Activated CD8-positive, alpha-beta memory T cell treated with anti-CD3 and anti-CD28 coated beads, Interleukin-2, amount 50 U/mL, for 48 hours (primary cell): Measurements from ENCODE around the gene TNIK.
A peak's percentile ranks its signal among the peaks of the same experiment; 100 is the strongest.

Source experiments
- DNase-seq: peaks from one replicate; pipeline ENCODE4 v3.0.0-alpha.2; 2020

TNIK gene

DNA sequence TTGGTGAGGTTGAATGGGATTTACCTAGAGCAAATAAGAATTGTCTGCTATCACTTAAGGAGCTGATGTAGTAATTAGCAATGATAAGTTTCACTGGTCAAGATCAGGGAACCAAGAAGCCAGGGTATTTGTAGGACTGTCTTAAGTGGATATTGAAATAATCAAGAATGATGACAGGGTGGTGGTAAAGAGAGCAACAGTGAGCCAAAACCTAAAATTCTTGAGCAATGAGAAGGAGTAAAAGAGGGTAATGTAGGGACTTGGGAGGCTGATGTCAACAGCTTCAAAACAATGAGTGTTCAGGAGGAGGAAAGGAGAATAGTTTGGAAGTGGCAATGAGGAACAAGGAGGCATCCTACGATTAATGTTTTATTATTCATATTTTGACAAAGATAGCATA is 402.1 kb downstream of the TNIK start:
- no peak for DNase-seq

DNA sequence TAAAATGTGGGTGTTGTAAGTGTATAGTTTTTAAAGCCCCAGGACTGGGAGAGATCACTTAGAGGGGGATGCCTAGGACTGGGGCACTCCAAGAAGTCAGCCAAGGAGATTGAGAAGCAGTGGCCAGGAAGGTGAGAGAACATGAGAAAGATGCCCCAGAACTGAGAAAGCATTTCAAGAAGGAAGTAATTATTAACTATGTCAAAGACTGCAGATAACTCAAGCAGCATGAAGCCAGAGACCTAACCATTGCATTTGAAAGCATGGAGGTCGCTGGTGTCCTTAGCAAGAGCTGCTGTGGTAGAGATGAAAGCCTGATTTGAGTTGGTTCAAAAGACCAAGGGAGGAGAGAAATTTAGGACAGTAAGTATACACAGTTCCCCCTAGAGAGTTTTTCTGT is 403.1 kb downstream of the TNIK start:
- no peak for DNase-seq

DNA sequence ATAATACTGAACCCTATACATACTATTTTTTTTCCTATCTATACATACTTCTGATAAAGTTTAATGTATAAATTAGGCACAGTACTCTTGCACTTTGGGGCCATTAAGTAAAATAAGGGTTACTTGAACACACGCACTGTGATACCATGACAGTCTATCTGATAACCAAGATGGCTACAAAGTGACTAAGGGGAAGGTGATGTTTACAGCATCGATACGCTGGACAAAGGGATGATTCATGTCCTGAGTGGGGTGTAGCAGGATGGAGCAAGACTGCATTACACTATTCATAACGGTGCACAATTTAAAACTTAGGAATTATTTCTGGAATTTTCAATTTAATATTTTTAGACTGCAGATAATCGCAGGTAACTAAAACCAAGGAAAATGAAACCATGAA is 403.7 kb downstream of the TNIK start:
- no peak for DNase-seq

DNA sequence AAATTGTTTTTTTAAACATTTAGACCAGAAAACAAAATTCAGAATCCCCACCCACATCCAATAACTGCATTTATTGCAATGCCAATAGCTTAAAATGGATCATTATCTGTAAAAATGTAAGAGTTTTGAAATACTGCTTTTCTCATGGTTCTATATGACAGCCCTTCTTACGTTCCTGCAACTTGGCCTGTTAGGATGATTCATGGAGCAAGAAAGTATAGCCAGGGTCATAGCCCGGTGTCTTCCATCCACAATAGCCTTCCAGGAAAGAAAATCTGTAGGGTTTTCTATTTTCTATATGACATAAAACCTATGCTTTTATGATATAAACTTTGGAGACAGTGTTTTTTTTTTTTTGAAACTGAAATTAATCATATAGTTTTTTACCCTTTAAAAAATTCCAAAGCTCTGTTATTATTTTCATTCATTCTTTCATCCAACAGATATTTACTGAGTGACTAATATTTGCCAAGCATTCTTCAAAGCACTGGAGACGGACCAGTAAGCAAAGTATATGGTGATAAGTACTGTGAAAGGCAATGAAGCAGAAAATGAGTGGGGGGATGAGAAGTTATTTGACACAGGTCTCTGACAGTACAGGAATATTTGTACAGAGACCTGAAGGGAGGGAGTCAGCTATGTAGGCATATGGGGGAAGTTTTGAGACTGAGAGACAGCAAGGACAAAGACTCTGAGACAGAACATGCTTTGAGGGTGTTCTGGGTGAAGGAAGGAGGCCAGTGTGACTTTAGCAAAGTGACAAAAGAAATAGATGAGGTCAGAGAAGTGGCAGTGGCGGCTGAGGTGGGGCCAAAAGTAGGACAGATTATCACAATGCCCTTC is 404.6 kb downstream of the TNIK start:
- DNase-seq: no peak

DNA sequence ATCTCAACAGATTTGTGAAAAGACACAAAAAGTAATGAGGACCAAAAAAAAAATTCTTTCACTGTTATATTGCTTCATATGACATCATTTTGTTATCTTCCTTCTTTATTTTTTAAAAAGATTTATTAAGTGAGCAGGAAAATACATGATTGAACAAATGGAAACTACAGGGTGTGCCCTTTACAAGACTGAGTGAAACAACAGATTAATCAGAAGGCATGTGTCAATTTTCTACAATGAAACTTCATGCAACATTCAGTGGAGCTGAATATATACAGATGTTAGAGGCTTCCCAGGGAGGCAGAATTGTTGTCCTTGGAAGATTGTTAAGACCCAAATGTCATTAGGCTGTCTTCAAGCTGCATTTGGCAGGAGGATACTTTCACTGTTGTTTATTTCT is 405.3 kb downstream of the TNIK start:
- DNase-seq: no peak

DNA sequence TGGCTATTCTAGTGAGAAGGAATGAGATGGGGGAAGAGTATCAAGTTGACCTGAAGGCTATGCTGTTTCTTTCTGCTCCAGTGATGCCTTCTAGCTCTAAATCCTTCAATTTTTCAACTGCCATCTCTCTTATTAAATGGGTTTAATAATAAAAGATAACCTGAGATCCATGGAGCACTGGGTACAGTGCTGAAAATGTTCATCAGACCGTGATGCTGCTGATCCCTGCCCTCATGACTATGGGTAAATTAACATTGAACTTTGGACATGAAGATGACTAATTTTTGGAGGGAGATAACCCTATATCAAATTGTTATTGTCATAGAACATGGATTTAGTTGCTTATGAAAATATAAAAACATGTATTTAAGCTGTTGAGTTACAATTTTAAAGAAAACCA is 406.0 kb downstream of the TNIK start:
- no peak for DNase-seq

DNA sequence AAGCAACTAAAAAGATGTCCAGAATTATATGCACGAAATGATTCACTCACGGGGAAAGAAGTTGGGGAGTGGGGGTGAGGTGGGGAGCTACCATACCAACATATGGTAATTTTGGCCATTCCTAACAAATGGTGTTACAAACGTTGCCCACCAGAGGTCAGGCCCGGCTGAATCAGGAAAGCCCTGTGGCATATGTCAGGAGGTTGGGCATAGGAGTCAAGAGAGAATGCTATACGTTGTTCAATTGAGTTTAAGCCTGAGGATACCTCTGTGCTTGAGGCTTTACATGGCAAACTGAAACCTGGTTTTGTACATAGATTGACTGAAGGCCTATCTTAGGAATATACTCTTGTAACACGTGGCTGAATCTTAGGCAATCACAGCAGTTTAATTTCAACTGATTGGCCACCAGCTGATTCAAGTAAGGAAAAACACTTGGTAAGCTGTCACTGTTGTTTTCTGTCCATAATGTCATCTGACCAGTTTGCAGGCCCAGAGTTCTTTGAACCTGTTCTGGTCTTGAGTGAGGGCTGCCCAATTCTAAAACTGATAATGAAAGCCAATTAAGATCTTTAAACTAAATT is 410.3 kb downstream of the TNIK start:
- peak; percentile 58 for DNase-seq

DNA sequence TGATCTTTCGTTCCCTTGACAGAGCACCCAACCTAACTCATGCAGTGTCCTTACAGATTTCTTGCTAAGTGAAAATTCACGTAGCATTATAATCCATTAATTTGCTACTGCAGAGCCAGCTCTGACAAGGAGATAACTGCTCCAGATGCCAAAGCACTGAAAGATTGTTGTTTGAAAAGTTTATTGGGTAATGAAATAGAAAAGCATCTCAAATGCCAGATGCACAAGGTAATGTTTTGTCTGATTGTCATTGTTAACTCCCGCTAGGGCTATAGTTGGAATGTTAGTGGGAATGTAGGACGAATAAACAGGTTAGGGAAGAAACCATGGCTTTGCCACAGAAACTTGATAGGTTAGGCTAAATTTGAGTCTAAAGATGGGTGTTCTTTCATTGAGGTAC is 413.4 kb downstream of the TNIK start:
- no peak for DNase-seq

DNA sequence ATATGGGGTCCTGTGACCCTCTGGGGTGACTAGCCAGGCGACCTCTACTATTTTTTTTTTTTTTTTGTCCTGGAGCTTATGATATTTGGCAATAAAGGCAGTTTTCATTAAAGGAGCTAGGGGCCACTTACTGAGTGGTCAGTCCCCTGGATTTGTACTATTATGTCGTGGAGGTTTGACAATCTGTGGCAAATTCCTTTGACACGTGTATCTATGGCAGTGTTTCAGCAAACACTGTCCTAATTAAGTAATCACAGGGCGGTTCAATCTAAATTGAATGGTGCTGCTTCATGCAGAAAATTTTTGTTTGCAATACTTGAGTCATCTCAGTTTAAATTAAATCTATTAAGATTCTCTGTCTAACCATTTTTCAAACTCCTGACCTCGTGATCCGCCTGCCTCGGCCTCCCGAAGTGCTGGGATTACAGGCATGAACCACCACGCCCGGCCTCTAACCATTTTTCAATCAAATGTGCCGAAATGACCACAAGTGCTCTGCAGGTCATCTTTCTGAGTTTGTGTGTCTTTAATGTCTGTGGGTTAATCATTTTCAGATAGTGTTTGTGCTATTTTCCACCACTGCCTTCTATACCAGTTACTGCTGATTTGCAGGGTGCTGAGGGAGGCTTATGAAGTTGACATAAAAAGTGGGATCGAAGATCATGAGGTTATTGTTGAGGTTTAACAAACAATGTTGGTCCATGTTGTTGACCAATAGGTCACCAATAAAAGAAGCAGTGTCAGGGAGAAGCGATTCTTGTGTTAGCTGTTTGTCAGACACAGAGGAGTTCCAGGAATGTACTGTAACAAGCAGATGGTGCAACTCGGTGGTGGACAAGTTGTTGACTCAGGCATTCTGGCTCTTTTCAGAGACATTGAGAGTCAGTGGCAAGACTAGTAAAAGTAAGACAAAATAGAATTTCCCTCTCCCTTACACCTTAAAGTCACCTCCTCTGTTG is 415.1 kb downstream of the TNIK start:
- DNase-seq: no peak

DNA sequence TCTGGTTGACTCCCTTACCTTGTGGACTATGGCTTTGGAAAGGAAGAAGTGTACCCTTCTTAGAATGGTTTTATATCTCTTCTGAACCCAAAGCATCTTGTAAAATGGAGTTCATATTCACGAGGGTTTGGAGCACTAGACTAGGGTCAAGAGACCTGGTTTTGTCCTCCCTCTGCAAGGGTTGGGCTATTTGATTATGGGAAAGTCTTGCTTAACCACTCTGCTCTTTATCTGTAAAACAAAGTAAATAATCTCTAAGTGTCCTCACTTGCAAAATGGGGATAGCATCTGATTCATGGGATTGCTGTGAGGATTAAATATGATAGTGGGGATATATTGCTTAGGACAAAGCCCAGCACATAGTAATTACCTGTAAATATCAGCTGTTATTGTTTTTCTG is 415.8 kb downstream of the TNIK start:
- DNase-seq: no peak

DNA sequence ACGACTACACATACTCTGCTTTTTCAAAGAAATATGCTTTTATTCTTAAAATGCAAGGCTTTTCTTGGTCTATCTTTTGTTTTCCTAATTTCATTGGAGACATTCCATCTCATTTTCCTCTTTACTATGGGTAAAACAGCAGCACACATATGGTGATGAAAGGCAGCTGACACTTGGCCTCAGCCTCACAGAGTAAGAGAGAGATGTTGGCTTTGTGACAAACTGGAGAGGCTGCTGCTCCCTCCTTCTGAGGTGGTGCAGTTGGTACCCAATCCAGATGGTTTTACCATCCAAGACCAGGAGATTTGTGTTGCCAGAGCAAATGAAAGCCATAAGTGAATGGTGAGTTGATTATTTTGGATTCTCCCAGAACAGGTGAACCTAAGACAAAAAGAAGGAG is 420.5 kb downstream of the TNIK start:
- no peak for DNase-seq

DNA sequence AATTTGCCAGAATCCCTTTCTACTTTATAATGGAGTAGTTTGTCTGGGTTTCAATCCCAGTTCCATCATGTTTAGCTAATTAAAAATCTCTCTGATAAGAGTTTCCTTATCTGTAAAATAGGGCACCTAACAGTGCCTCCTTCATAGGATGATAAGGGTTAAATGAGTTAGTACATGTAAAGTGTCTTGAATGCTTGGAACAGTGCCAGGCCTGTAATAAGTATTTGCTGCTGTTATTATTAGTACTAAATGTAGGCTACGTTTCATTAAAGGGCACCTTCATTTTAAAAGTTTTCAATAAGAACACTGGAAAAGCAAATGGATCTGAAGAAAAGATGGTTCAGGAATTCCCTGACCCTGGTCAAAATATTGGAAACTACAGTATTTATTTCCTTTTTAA is 421.9 kb downstream of the TNIK start:
- no peak for DNase-seq

DNA sequence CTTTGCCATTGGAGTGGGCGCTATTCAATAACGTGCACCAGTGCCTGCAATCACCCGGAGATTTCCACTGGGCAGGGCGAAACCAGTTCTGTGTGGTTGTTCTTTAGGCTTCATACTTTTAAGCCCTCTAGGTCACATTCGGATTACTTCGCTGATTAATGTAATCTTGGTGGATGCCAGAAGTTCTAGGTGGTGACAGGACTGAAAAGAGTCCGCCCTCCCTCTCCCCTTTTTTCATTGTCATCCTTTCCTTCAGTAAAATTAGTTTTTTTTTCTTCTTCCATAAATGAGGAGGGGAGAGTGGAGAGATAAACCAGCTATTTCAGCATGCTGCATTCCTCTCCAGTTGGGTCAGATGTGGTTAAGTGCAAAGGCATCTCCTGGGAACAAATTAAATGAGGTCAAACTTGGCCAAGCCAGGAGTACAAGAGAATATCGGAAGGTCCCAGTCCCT is 431.4 kb downstream of the TNIK start:
- DNase-seq: no peak

DNA sequence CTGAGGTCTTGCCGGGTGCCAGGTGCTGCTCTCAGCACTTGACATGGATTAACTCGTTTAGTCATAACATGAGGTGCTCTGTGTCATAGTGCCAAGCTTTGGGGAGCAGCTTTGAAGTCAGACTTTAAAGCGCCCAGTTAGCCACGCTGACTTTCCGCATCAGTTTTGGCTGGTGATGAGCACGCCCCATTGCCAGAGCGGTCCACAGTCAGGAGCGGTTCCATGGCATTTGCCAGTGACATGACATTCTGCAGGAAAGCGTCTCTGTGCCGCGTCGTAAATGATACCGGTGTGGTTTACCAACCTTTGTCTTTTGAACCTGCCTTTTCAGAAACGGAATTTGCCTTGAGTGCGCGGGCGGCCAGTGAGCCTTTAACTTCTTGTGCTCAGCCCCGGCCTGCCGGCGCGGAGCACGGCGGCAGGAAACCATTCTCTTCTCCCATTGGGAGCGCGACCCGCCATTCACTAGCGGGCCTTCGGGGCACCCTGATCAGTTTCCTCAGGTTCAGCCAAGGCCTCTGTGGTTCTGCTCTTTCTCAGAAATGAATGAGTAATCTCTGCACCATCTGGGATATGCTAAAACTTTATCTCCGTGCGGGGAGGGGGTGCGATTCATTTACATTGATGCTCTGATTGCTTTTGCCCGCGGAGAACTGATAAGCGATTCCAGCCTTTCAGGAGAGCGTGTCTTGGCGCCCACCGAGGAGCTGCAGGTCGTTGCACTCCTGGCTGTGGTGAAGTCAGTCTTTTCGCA is 432.0 kb downstream of the TNIK start:
- DNase-seq: peak; percentile 74

DNA sequence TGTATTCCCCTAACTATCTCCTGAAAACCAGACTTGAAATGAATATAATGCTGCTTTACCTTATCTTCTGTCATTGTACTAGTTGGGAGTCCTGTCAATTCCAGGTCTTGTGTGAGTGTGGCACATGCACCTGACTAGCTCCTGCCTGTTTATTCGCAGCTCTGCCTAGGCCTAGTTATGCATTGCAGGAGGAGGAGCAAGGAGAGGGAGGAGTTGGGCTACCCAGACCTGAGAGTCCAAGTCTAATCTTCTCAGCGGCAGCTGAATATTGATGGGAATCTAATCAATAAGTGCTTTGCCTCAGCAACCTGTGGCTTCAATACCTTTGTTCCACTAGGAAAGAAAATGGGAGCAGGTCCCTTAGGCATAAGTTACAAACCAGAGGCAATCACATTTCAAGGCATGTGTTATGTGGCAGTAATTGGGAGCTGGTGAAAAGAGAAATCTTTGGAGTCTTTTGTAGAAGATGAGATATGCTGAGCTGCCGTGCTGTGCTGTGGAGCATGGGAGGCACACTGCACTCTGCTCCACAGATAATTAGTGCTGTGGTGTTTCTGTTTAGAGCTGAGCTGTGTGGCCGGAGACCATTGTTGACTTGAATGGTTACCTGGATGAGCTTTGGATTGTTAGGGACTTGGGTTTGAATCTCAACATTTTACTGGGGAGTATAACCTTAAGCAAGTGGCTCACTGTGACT is 433.5 kb downstream of the TNIK start, which contains the start of gene SLC2A2:
SLC2A2 (minus strand) TSS at position 124 of the 697 bp plus-strand sequence; CDS start at position 74, 50 bp downstream.
- DNase-seq: no peak

DNA sequence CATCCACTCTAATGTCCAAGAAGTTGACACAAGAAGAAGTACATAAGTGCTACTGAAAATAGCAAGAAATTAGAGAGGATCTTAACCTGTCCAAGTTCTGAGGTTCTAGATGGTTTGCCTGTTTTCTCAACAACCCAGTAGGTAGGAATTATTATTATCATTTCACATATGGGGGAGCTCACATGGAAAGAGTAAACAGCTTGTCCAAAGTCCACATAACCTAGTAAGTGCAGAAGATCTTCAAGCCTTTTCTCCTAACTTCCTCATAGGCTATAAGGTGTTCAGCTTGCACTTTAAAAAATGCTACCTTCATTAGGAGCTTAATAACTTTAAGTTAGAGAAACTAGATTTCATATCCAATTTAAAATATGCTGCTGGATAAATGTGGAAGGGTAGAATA is 436.6 kb downstream of the TNIK start:
- DNase-seq: no peak

DNA sequence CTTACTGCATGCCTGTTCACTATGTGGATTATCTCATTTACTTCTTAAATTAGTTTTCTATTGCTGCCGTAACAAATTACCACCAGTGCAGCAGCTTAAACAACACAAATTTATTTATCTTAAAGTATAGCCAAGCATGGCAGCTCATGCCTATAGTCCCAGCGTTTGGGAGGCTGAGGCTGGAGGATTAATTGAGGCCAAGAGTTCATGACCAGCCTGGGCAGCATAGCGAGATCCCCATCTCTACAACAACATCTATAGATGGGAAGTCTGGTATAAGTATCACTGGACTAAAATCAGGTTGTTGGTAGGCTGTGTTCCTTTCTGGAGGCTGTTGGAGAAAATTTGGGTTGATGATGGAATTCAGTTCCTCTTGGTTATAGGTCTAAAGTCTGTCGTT is 438.8 kb downstream of the TNIK start:
- DNase-seq: no peak

DNA sequence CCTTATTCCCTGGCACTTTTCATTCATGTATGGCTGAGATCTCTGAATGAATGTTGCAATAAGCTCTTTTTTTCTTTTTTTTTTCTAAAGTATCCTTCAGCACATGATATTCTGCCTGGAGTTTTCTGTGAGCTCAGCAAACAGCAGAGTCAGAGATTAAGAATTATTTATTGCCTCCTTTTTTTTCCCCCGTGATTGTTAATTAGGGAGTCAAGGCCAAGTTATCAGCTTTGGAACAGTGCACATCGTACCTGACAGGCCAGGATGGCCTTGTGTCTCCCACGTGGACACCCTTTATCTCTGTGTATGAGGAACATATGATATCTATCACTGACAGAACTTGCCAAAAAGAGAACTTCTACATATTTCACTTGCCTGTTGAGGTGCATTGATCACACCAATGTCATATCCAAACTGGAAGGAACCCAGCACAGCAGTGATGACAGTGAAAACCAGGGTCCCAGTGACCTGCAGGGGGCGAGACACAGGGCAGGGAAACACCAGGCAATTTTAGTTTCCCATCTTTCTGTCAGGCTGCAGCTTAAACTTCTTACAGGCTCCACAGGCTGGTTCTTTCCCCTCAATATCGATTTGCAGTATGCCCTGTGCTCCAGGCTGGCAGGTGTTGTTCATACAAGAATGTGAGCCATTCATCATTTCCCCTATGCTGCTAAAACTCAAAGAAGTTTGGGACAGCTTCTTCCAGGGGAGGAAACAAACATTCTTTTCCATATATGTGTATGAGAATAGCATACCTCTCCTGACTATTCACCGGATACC is 441.9 kb downstream of the TNIK start:
- DNase-seq: no peak

DNA sequence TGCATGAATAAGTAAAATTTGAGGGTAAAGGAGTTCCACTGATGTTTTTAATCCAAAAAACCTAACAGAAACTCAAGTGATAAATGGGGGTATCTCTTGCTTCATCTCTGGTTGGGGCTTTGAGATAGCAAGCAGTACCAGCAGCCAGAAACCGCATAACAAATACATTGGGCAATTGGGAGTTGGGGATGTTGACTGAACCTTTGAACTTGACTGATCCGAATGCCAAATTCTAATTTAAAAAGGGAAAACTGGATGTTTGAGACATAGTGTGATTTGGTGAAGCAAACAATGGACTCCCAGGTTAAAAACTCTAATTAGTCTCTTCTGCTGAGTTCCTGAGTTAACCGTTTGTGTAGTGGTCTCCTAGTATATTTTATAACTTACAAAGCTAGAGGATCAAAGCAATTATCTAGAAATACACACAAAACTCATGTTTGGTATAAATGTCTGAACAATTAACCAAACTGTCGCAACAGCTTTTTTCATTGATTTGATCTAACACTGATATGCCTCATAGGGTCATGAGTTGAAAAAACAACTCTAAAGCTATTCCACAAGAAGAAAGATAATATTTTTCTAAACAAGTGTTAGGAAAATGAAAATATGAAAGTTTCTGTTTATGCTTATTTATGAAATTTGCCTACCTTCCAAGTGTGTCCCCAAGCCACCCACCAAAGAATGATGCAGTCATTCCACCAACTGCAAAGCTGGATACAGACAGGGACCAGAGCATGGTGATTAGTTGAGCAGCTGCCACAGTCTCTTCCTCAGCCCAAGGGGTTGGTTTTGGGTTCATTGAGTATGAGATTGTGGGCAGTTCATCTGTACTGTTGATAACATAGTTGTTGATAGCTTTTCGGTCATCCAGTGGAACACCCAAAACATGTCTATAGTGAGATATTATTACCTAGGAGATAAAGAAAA is 446.1 kb downstream of the TNIK start:
- no peak for DNase-seq

DNA sequence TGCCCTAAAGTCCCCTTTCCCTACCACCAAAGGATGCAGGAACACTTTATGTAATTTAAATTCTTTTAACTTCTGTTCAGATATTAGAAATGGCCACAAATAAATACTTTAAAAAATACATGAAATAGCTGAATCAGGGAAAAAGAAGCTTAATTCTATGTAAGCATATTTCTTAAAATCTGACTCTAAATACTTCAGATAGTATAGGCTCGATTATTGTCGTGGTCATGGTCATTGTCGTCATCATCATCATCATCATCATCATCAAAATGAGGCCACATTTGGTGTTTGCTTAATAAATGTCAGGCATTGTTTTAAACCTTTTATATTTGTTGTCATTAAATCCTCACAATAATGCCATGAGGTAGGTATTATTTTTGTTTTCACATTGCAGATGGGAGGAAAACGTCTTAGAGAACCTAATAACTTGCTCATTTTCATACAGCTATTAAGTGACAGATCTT is 448.3 kb downstream of the TNIK start:
- DNase-seq: no peak
